Fibroblast of skin of right biceps (primary cell): ENCODE measurements around the gene BDNF.
"Not testable (repeated sequence)": the region's sequence is repeated elsewhere in the genome, so short reads cannot be mapped to it uniquely, and the experiment has no call there.

Experiments used
- DNase-seq: peaks from one replicate; pipeline ENCODE4 v3.0.0-alpha.2; 2013

BDNF gene

DNA sequence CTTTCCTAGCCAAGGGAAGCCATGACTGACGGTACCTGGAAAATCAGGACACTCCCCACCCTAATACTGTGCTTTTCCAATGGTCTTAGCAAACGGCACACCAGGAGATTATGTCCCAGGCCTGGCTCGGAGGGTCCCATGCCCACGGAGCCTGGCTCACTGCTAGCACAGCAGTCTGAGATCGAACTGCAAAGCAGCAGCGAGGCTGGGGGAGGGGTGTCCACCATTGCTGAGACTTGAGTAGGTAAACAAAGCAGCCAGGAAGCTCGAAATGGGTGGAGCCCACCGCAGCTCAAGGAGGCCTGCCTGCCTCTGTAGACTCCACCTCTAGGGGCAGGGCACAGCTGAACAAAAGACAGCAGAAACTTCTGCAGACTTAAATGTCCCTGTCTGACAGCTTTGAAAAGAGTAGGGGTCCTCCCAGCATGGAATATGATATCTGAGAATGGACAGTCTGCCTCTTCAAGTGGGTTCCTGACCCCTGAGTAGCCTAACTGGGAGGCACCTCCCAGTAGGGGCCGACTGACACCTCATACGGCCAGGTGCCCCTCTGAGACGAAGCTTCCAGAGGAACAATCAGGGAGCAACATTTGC lies 34.6 kb downstream of the BDNF start:
- not testable (repeated sequence) for DNase-seq

DNA sequence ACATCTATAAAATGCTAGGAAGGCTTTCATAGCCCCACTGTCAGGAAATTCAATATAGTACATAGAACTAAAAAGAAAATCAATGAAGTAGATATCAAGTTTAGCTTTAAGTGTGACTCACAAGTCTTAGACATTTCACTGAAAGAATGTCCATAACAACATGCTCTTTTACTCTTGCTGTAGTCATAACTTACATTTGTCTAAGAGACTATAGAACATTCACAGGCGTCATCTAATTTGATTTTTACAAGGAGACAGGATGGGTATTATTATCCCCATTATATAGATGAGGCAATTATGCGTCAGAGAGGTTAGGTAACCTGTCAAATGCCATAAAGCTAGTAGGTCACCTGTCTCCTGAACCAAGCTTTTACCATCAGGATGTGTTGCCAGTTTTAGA lies 36.9 kb downstream of the BDNF start:
- no peak for DNase-seq

DNA sequence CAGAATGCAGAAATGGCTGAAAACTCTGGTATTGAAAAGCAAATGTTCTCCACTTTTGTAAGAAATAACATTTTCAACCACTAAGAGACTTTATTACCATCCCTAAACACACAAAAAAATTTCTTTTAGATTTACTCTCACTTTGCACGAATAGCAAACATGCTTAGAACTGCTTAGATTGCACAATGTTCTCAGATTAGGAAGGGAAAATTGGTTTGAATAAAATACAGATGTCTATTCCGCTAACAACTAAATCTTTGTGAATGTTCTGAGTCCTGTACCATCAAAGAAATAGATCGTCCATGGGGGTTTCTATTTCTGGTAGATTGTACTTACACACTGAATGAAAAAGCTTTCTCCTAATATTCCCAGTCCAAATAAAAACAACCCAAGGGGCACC lies 40.1 kb downstream of the BDNF start:
- no peak for DNase-seq

DNA sequence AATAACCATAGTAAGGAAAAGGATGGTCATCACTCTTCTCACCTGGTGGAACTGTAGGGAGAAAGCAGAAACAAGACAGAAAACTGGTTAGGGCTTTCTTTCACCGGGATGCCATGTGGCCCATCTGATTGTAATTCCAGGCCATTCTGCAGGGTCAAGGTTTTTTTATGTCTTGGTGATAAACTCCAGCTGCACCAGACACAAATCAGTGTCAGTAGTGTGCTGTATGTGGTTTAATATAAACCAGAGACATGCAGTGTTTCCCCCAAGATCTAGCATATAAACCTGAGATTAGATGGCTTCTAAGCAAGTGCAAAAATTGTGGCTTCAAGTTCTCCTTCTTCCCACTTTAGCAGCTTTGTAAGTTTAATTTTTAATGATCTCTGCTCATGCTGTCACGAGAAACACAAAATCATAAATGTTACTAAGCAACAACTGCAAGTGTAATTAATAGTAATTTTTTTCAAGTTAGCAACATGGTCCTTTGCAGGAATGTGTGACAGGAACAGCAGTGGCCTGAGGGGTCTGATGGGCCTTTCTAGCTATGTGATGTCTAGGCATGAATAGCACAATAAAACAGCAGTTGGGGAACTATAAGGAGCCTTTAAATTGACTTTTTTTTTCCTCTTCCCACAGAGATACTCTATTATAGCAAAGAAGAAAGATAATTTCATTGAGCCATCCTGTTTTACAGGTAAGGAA lies 41.6 kb downstream of the BDNF start:
- DNase-seq, result no peak

DNA sequence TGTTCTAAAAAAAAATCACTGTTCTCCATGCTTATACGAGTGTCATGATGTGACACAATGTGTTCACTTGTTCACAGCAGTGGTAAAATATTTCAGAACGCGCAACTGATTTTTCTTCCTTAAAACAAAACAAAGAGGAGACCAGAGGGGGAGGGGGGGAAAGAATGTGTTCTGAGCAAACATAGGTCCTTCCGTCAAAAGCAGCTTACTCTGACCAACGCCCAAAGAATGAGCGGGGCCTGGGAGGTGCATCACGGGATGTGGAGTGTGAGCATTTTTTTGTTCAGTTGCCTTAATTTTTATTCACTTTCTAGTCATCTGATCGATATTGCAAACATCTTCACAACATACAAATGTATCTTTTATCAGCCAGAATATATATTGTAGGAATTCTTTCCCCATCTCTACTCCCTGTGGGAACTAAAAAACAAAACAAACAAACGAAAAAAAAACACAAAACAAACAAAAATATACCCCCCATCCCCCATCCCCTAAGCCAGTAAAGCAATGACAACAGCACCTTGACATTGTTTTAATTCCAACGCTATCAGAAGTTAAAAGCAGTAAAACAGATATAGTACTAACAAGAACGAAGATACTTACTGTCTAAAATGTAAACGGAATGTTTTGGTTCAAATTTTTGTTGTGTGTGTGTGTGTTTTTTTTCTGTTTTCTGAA lies 43.3 kb downstream of the BDNF start:
- no peak for DNase-seq

DNA sequence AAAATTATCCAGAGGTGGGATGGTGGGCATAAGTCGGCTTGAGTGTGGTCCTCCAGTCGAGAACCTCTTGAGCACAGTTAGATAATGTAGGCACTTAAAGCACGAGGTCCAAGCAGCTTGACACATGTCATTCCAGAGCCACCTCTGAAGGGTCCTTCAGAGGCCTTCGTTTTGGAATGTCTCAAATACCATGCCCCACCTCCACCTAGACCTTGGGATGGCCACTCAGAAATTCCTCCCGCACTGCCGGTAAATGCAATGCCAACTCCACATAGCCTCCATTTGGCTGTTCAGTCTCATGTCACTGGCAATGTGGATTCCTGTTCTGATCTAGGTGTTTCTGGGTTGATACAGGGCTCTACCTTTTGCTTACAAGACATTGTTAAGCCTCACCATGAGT lies 43.9 kb downstream of the BDNF start:
- DNase-seq, result no peak

- no peak for DNase-seq
Measured at GRCh38 chr11:27653990-27654758, 46.1 kb downstream of the BDNF start.

GRCh38 chr11:27651711-27652110 lies 48.5 kb downstream of the BDNF start:
- DNase-seq, result no peak

DNA sequence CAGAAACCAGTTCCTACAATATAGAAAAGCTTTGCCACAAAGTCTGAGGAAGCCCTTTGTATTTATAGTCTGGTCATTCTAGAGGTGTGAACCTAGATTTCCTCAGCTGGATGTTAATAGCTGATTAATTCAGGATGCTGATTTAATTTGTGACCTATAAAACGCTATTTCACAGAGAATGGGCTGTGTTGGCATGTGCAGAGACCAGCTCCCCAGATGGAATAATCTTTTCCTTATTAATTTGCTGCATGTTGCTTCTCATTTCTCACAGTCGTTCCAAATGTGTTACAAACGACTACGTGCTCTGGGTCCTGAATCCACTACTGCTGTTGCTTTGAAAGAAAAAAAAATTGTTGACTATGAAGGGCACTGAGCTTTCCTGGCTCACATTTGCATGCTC lies 49.3 kb downstream of the BDNF start:
- DNase-seq, result no peak

- no peak for DNase-seq
Measured at GRCh38 chr11:27649800-27650199, 50.5 kb downstream of the BDNF start.

DNA sequence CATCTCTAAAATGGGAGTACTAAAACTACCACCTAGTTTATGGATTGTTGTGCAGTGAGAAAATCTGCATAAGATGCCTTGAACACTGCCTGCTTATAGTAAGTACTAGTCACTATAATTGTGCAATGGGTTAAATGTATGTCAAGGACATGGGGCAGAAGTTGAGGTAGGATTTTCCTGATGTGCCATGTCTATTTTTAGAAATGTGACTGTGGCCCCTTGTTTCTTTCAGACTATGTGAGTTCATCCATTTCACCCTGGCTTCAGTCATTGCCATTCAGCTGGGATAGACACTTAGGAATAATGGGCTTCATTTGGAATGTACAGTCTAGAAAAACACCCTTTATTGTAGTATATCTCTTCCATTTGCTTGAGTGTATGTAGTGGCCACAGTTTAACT lies 51.4 kb downstream of the BDNF start:
- DNase-seq, result peak; percentile 25

DNA sequence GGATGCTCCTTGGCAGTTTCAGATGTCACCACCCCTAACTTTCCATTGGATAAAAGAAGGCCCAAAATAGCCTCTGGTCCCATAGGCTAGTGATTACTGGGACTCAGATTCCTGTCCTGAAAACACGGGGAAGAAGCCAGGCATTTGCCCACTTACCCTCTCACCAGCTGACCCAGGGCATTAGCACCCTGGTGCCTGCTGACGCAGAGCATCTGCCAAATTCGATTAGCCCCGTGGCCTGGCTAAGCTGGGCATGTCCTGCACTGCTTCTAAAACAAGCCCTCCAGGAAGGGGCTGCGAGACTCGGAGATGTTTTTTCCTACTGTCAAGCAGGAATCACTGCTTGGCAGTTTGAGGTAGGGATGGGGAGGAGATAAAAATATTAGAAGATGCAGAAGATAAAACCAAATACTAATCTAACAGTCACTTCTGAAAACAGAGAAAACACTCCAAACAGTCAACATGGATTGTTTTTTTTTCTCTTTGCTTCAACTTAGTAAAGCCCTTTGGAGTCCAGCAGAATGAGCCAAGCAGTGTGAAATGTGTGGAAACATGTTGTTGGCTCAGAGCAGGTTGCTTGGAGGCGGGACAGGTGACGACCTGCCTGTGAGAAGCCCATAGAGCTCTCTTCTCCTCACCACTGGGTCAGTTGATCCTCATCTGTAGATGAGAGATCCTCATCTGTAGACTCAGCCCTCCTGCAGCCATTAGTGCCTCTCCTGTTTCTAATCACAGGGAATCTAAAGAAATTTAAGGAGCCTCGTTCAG lies 54.0 kb downstream of the BDNF start:
- no peak for DNase-seq

GRCh38 chr11:27642954-27643353 lies 57.3 kb downstream of the BDNF start:
- DNase-seq, result no peak

DNA sequence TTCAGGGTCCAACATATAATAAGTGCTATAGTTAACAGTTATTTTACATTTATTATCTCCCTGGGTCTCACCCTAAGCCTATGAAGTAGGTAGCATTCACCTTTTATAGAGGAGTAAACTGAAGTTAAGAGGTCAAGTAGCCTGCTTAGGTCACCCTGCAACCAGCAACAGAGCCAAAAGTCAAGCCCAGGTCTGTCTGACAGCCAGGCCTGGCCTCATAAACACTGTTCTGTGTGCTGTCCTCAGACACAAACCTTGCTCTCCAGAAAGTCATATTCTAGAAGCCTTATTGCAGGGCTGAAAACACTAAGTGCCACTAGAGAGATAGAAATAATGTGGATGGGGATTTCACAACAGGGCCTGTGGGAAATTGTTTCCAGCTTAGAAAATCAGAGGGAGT lies 59.3 kb downstream of the BDNF start:
- no peak for DNase-seq

DNA sequence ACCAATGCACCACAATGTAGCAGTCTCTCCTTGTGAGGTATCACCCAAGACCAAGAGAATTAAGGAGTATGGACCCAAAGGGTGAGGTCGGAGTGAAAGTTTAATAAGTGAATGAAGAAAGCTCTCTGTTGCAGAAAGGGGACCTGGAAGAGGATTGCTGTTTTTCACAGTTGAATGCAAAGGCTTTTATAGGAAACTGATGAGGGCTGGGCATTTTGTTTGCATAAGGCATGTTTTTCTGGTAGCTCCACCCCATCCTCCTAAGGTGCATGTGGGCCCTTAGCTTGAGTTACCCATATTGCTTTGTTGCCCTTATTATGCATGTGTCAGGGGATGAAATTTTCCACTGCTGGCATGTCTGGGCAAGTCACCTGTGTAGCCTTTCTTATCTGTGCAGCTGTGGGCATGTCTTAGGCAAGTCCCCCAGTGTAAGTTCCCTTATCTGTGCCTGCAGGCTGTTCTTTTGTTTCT lies 64.7 kb downstream of the BDNF start:
- no peak for DNase-seq

GRCh38 chr11:27634776-27635175 lies 65.5 kb downstream of the BDNF start:
- not testable (repeated sequence) for DNase-seq

- DNase-seq, result not testable (repeated sequence)
Measured at GRCh38 chr11:27634282-27634681, 66.0 kb downstream of the BDNF start.

DNA sequence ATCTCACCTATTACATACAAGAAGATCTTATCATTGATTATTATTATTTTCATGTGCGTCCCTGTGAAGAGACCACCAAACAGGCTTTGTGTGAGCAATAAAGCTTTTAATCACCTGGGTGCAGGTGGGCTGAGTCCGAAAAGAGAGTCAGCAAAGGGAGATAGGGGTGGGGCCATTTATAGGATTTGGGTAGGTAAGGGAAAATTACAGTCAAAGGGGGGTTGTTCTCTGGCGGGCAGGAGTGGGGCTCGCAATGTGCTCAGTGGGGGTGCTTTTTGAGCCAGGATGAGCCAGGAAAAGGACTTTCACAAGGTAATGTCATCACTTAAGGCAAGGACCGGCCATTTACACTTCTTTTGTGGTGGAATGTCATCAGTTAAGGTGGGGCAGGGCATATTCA lies 71.2 kb downstream of the BDNF start:
- not testable (repeated sequence) for DNase-seq

DNA sequence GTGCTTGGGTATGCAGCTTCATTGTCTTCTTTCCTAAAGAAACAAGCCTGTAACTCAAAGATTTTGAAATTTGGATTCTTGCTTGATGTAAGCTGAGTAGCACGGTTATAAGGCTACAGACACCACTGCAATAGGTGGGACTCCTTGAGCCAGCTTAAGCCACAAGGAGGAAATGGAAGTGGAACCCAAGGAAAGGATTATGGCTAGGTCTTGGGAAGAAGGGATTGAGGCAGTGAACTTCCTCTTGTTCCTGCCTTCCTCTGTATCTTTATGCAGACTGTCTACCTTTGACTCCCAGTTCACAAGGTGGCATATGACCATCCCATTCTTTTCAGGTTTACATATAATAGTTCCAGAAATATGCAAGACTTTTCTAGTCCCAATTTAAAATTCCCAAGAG lies 72.3 kb downstream of the BDNF start:
- no peak for DNase-seq

DNA sequence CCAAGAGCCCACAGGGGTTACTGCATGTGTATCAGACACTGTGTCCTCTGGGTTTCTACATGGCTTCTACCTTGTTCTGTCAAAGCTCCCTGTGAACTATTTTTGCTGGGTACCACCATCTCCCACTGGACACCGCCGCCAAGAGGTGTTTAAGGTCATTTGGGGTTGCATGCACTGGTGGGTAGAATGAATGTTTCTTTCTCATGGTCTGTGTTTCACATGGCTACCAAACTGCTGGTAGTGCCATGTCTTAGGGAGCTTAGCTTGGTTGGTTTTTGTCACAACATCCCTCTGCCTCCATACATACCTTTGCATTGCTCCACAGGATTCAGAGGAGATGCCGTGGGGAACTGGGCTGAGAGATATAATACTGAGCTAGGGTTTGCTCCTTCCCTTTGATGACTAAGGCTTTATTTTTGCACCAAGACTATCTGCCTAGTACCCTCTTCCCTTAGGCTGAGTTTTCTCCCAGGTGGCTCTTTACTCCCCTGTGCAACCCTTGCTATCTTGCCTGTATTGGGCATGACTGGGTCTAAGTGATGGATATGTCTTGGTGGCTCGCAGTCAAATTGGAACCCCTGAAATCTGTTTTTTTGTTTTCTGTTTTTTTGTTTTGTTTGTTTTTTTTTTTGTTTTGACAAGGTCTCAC lies 73.2 kb downstream of the BDNF start:
- no peak for DNase-seq

DNA sequence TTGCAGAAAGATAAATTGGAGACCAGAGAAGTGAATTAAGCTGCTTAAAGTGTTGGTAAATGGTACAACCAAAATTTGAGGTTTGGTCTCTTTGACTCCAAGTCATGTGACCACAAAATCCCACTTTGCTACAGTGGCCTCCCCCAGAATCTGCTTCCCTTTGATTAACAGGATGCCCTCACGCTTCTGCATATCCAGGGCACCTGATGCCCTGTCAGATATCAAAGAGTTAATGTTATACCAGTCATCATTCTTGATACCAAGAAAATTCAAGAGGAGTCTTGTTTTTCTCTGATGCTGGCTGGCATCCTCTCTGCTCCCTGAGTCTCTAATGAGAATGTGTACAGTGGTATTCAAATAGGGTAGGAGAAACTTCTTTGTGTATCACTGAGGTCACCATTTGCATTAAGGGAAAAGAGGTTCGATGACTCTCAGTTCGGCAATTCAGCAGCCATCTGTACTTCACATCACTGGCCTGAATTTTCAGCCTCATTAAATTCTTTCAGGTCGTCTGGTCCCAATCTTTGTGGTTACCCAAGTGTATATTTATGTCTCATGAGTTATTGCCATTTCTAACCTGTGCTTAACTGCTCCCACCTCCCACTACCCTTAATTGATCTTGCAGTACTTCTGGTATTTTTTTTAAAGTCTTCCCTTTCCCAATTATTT lies 73.9 kb downstream of the BDNF start:
- no peak for DNase-seq
